ENCODE data around the gene RBMY1F.
"Not testable (repeated sequence)": the region's sequence is repeated elsewhere in the genome, so short reads cannot be mapped to it uniquely, and the experiment has no call there.

RBMY1F gene

GRCh38 chrY:22182823-22183222 is at the start of gene RBMY1F:
Gene RBMY1F (minus strand): TSS chrY:22182923. CDS start chrY:22180969, 1,954 bp downstream.
- DNase-seq = not testable (repeated sequence)

- not testable (repeated sequence) for DNase-seq
Observed at GRCh38 chrY:22151144-22151543, 31.6 kb downstream of the RBMY1F start.

GRCh38 chrY:22141011-22141695 is 41.6 kb downstream of the RBMY1F start:
- DNase-seq = not testable (repeated sequence)

- not testable (repeated sequence) for DNase-seq
Observed at GRCh38 chrY:22134719-22135118, 48.0 kb downstream of the RBMY1F start.

GRCh38 chrY:22130494-22130893 is 52.2 kb downstream of the RBMY1F start:
- not testable (repeated sequence) for DNase-seq
